Karpas-422 (cell line): ENCODE results near the gene LAMTOR5. TPM values are rescaled to one million over a fixed set of nuclear protein-coding genes. Genes with fewer than 3 reads are reported as not detected.
"Not testable (repeated sequence)": the region's sequence is repeated elsewhere in the genome, so short reads cannot be mapped to it uniquely, and the experiment has no call there.

ENCODE experiments used
- DNase-seq: peaks from one replicate; pipeline ENCODE4 v3.0.0-alpha.2; 2015
- H2AFZ ChIP-seq: fragments of 200-600 bp; sonication (generic); 2 replicates; pipeline ENCODE4 v1.6.1; 2014; ENCODE audit warnings: antibody characterized with exemption, low read length, mixed read lengths
- H3K27ac ChIP-seq: fragments of 200-600 bp; sonication (generic); 2 replicates; pipeline ENCODE4 v1.5.1; 2014; ENCODE audit warnings: mild to moderate bottlenecking, low read length, moderate library complexity
- H3K27me3 ChIP-seq: fragments of 200-600 bp; sonication (generic); 2 replicates; pipeline ENCODE4 v1.6.1; 2014; ENCODE audit warnings: low read length, mixed read lengths
- H3K36me3 ChIP-seq: fragments of 200-600 bp; sonication (generic); 2 replicates; pipeline ENCODE4 v1.6.1; 2014; ENCODE audit warnings: low read length, mixed read lengths; ENCODE audit not compliant: insufficient read depth
- H3K4me1 ChIP-seq: fragments of 200-600 bp; sonication (generic); 2 replicates; pipeline ENCODE4 v1.6.1; 2014; ENCODE audit warnings: mild to moderate bottlenecking, low read length, mixed read lengths
- H3K4me2 ChIP-seq: fragments of 200-600 bp; sonication (generic); 2 replicates; pipeline ENCODE4 v1.6.1; 2014; ENCODE audit warnings: low read length, low read depth, mild to moderate bottlenecking; ENCODE audit not compliant: poor library complexity, severe bottlenecking
- H3K4me3 ChIP-seq: fragments of 200-600 bp; sonication (generic); 2 replicates; pipeline ENCODE4 v1.5.1; 2014; ENCODE audit warnings: mild to moderate bottlenecking, antibody characterized with exemption, low read length, mixed read lengths
- H3K79me2 ChIP-seq: fragments of 200-600 bp; sonication (generic); 2 replicates; pipeline ENCODE4 v1.6.1; 2014; ENCODE audit warnings: mild to moderate bottlenecking, low read length, mixed read lengths
- H3K9ac ChIP-seq: fragments of 200-600 bp; sonication (generic); 2 replicates; pipeline ENCODE4 v1.6.0; 2014; ENCODE audit warnings: low read length
- H3K9me2 ChIP-seq: fragments of 200-600 bp; sonication (generic), shearing (Covaris generic); replicated peaks from 2 replicates; pipeline ENCODE4 v1.6.0; 2014; ENCODE audit warnings: mild to moderate bottlenecking, low read length, moderate library complexity; ENCODE audit not compliant: insufficient read depth
- H3K9me3 ChIP-seq: fragments of 300-700, 200-600 bp; sonication (generic); 2 replicates; pipeline ENCODE4 v1.6.1; 2014; ENCODE audit warnings: low read length, mixed read lengths
- H4K20me1 ChIP-seq: fragments of 200-600 bp; sonication (generic); 2 replicates; pipeline ENCODE4 v1.6.1; 2014; ENCODE audit warnings: mild to moderate bottlenecking, antibody characterized with exemption, low read length, low read depth; ENCODE audit not compliant: insufficient read depth
- total RNA-seq: library from RNA; depleted of rRNA; stranded (reverse); fragments of >200 nt; shearing (Covaris generic); gene quantifications from 2 replicates; pipeline ENCODE4 v1.2.3, GENCODE V29; 2014; ENCODE audit warnings: low replicate concordance

LAMTOR5 gene
- total RNA-seq, 1 experiment from 2014 or later, result 401 TPM

DNA sequence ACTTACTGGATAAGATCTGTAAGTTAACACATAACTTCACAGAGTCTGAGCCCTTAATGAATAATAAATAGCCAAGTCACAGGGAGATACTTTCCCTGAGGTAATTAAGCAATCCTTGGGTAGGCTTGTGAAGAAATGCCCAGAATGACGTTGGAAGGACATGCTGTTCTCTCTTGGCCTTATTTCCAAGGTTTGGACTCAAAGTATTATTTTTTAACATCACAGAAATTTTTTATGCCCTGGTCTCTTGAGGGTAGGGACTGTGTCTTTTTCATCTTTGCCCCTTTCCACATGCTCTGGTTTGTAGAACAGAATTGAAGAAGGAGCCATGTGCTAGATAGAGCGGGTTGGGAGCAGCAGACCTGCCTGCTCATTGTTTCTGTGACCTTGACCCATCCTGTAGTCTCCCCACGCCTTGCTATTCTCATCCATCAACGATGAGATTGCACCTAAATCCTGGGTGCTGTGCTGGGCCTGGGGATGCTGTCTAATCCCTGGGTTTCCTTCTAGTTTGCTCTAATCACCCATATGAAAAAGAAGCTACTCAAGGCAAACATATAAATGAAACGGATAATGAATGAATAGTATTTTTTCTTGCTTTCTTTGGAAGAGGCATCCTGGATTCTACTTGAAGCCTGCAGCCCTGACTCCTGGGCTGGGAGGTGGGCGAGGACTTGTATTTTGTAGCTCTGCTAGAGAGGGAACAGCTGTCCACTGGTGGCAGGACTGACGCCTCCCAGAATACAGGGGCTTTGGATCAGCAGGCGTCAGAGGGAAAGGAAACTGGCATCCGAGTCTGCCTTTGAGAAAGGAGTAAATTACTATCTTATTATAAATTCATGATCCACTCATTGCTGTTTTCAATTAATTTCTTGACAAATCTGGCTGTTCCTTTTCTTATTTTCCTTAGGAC is 17.5 kb upstream of the LAMTOR5 start:
- H3K4me2 ChIP-seq, result no peak overlapping the region
- H3K4me3 ChIP-seq, result no peak overlapping the region
- no peaks in the 10 kb centered on the region for H4K20me1 ChIP-seq
- no peaks in the 10 kb centered on the region for H3K9me2 ChIP-seq
- H3K27ac ChIP-seq, result no peak overlapping the region
- no peaks in the 10 kb centered on the region for H3K79me2 ChIP-seq
- H2AFZ ChIP-seq, result no peak overlapping the region
- no peak for DNase-seq
- no peaks in the 10 kb centered on the region for H3K27me3 ChIP-seq
- no peak overlapping the region for H3K9ac ChIP-seq
- no peaks in the 10 kb centered on the region for H3K9me3 ChIP-seq
- no peaks in the 10 kb centered on the region for H3K36me3 ChIP-seq
- no peaks in the 10 kb centered on the region for H3K4me1 ChIP-seq

- no peak overlapping the region for H3K27ac ChIP-seq
- H3K27me3 ChIP-seq, result no peaks in the 10 kb centered on the region
- no peak overlapping the region for H3K4me3 ChIP-seq
These were observed 13.6 kb upstream of the LAMTOR5 start for GRCh38 chr1:110420874-110421793.

GRCh38 chr1:110420023-110420662 is 12.6 kb upstream of the LAMTOR5 start:
- H3K9me2 ChIP-seq, result no peaks in the 10 kb centered on the region
- H3K27me3 ChIP-seq, result no peaks in the 10 kb centered on the region
- H3K79me2 ChIP-seq, result no peaks in the 10 kb centered on the region
- no peak for DNase-seq
- H3K4me3 ChIP-seq, result no peak overlapping the region
- H3K27ac ChIP-seq, result no peak overlapping the region
- no peak overlapping the region for H2AFZ ChIP-seq
- H3K36me3 ChIP-seq, result no peaks in the 10 kb centered on the region
- H3K4me2 ChIP-seq, result no peak overlapping the region
- H3K9me3 ChIP-seq, result no peaks in the 10 kb centered on the region
- H3K4me1 ChIP-seq, result no peaks in the 10 kb centered on the region
- no peaks in the 10 kb centered on the region for H4K20me1 ChIP-seq
- H3K9ac ChIP-seq, result no peak overlapping the region

More at GRCh38 chr1:110420874-110421793, 13.6 kb upstream of the LAMTOR5 start:
- Histone ChIP-seq H3K36me3 (no peaks in the 10 kb centered on the region), H3K9me2 (no peaks in the 10 kb centered on the region), H3K9ac (no peak overlapping the region), H2AFZ (no peak overlapping the region), H3K9me3 (no peaks in the 10 kb centered on the region), H3K4me2 (no peak overlapping the region), H3K4me1 (no peaks in the 10 kb centered on the region), H4K20me1 (no peaks in the 10 kb centered on the region), H3K79me2 (no peaks in the 10 kb centered on the region)
- no peak for DNase-seq

DNA sequence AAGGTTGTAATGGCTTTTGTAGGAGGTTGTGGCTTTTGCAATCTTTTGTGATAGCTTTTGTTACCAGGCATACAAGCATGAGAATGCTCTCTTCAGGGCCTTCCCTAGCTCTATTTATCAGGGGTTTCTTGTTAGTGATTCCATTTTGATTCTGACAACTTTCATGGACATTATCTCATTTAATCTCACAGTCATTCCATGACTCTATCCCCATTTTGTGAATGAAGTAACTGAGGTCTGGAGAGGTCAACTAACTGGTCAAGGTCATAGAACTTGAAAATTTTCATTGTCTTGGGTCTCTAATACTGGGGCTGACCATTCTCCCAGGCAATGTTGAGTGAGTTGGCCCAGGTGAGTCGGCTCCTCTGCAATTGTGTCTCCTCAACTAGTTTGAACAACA is 11.2 kb upstream of the LAMTOR5 start:
- Histone ChIP-seq H3K4me2 (no peak overlapping the region), H3K9me2 (no peaks in the 10 kb centered on the region), H3K36me3 (no peaks in the 10 kb centered on the region), H3K9ac (no peak overlapping the region), H4K20me1 (no peaks in the 10 kb centered on the region), H3K27me3 (no peaks in the 10 kb centered on the region), H2AFZ (no peak overlapping the region), H3K4me3 (no peak overlapping the region), H3K9me3 (no peaks in the 10 kb centered on the region), H3K4me1 (no peaks in the 10 kb centered on the region), H3K27ac (no peak overlapping the region), H3K79me2 (no peaks in the 10 kb centered on the region)
- DNase-seq, result no peak

DNA sequence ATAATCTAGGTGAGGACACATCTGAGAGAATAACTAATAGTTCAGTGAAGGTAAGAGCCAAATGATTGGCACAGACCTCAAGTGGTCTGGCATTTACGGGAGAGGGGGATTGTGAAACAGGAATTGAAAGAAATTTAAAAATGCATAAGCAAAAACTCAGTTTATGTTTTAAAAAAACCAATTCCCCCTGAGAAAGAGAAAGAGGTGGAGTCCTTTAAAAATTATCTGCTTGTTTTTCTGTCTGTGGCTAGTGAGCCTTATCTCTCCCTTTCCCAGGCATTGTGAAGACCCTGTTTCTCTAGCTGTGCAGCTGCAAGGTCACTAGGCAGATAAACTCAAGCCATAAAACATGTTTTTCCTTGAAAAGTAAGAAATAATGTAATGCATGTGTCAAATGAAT is 5.6 kb upstream of the LAMTOR5 start:
- not testable (repeated sequence) for H3K27ac ChIP-seq

DNA sequence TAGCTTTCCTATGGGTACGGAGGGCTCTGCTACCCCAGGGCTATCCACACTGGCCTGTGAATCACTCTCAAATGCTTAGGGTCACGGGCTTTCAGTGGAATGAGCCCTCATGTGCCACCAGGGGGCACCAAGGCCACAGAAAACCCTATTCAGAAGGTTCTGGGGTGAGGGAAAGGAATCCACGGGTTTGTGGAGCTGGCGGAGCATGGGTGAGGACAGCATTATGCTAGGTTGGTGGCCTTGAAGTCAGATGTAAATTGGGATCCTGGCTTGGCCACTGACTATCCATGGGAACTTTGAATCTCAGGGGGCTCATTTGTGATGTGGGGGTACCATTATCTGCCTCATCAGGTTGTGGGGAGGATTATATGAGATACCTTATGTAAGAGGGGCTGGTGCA is 5.1 kb upstream of the LAMTOR5 start:
- H3K9me2 ChIP-seq, result no peaks in the 10 kb centered on the region
- H3K27me3 ChIP-seq, result no peaks in the 10 kb centered on the region
- no peak overlapping the region for H2AFZ ChIP-seq
- H3K27ac ChIP-seq, result no peak overlapping the region
- peaks cover 26% of the 10 kb centered on the region for H3K4me1 ChIP-seq
- peak overlapping the region; percentile 24 for H3K4me2 ChIP-seq
- no peak overlapping the region for H3K4me3 ChIP-seq
- H3K9me3 ChIP-seq, result no peaks in the 10 kb centered on the region
- H3K36me3 ChIP-seq, result no peaks in the 10 kb centered on the region
- peak overlapping the region; percentile 38; the same call in 1 of the 2 replicates for H3K9ac ChIP-seq
- peaks cover 16% of the 10 kb centered on the region for H3K79me2 ChIP-seq
- DNase-seq, result peak; percentile 92
- no peaks in the 10 kb centered on the region for H4K20me1 ChIP-seq

More for the DNA sequence above, 5.6 kb upstream of the LAMTOR5 start:
- H3K9me2 ChIP-seq, H3K36me3 ChIP-seq, DNase-seq, H3K9me3 ChIP-seq, H3K4me3 ChIP-seq, H3K27me3 ChIP-seq, H4K20me1 ChIP-seq, H2AFZ ChIP-seq: not testable (repeated sequence)
- Histone ChIP-seq H3K4me1 (peaks cover 26% of the 10 kb centered on the region), H3K79me2 (peaks cover 11% of the 10 kb centered on the region), H3K9ac (peak overlapping the region; percentile 38; the same call in 1 of the 2 replicates), H3K4me2 (peak overlapping the region; percentile 24)

DNA sequence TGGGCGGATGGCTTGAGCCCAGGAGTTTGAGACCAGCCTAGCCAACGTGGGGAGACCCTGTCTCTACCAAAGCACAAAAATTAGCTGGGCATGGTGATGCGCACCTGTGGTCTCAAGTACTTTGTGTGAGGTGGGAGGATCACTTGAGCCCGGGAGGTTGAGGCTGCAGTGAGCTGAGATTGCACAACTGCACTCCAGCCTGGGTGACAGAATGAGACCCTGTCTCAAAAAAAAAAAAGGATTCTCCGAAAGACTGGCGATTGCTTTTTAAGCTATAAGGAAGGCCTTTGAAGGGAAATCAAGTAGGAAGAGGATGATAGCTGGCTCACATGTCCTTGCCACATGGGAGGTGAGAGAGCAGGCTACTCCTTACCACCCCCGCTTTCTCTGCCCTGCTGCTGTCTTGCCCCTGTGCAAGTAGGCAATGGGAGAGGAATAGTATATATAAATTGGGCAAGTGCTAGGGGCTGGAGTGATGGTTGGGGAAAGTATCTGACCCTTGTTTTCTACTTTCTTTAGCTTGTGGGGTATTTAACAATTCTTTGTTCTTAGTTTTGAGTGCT is 3.8 kb upstream of the LAMTOR5 start:
- H2AFZ ChIP-seq, result no peak overlapping the region
- no peak overlapping the region for H3K9ac ChIP-seq
- no peaks in the 10 kb centered on the region for H3K9me3 ChIP-seq
- no peaks in the 10 kb centered on the region for H3K9me2 ChIP-seq
- no peaks in the 10 kb centered on the region for H3K27me3 ChIP-seq
- H3K4me2 ChIP-seq, result no peak overlapping the region
- H4K20me1 ChIP-seq, result no peaks in the 10 kb centered on the region
- 0 out of 2 replicates have a peak, but pooled peaks cover under 1% of the 10 kb centered on the region for H3K36me3 ChIP-seq
- H3K79me2 ChIP-seq, result peaks cover 28% of the 10 kb centered on the region
- no peak for DNase-seq
- H3K27ac ChIP-seq, result no peak overlapping the region
- no peak overlapping the region for H3K4me3 ChIP-seq
- peaks cover 28% of the 10 kb centered on the region for H3K4me1 ChIP-seq
